HL-60/S4 (cell line): ENCODE measurements around the gene NUF2.
"Not testable (repeated sequence)": the region's sequence is repeated elsewhere in the genome, so short reads cannot be mapped to it uniquely, and the experiment has no call there.

Source experiments
- in situ Hi-C: fragments of 300-500 bp; cut with MboI; formaldehyde crosslinking; loops from 2 replicates; pipeline ENCODE4 v1.14.3; 2022; ENCODE audit warnings: low sequenced_read_pairs

The NUF2 gene

DNA sequence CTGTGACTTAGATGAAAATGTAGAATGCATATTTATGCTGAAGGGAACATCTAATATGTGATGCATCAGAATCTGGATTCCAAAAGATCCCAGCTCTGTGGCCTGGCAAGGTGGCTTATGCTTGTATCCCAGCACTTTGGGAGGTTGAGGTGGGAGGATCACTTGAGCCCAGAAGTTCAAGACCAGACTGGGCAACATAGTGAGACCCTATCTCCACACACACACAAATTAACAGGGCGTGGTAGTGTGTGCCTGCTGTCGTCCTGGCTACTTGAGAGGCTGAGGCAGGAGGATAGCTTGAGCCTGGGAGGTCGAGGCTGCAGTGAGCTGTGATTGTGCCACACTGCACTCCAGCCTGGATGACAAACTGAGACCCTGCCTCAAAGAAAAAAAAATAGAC, 1.6 kb downstream of the NUF2 start:
- in situ Hi-C loops = loop anchor here (25.0 kb wide), 1 partner anchor 436 kb away; no protein-coding TSS in a partner anchor

DNA sequence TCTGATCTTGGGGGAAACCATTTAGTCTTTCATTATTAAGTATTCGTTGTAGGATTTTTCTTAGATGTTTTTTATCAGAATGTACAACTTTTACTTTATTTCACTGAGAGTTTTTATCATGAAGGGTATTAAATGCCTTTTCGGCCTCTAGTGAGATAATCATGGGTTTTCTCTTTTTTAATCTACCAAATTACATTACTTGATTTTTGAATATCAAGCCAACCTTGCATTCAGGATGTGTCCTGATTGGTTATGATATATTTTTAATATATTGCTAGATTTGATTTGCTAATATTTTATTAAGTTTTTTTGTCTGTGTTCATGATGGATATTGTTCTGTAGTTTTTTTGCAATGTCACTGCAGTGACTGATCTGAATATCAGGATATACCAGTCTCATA, 9.4 kb downstream of the NUF2 start:
- in situ Hi-C loops = no loop called here

DNA sequence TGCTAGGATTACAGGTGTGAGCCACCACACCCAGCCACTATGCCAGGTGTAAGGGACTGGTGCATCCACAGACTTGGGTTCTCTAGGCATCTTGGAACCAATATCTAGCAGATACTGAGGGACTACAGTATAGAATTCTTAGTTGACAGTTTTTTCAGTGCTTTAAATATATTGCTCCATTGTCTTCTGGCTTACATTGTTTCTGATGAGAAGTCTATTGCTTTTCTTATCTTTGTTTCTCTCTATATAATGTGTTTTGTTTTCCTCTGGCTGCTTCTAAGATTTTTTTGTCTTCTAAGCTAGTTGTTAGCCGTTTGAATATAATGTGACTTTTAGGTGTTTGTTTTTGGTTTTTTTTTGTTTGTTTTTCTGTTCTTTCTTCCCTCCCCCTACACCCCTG, 13.5 kb downstream of the NUF2 start:
- in situ Hi-C loops = no loop called here

DNA sequence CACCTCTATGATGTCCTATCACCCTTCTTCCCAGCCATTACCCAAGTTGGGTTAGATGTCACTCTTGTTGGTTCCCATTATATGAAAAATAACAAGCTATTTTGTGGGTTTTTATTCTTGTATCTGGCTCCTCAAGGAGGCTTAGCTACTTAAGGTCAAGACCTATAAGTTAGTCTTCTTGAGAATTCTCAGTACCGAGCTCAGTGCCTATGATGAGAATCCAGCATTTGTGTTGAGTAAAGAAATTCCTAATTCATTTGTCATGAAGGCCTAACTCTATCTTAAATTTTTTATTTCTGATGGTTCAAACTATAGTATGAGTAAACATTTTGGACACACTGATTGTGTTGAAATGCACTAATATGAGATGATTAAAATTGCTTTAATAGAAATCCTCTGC, 15.9 kb downstream of the NUF2 start:
- in situ Hi-C loops = no loop called here

DNA sequence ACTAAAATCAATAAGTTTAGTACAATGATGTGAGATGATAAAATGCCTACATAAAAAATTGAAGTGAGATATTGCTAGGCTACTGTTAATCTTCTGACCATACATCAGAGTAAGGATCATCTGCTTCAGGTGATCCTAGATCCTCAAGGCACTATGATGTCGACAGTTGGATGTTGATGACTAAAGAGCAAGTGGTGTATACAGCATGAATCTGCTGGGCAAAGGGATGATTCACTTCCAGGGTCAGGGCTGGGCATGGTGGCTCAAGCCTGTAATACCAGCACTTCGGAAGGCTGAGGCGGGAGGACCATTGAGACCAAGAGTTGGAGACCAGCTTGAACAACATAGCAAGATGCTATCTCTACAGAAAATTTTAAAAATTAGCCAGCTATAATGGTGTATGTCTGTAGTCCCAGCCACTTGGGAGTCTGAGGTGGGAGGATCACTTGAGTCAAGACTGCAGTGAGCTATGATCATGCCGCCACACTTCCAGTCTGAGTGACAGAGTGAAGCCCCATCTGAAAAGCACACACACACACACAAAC, 24.6 kb downstream of the NUF2 start:
- in situ Hi-C loops = no loop called here

DNA sequence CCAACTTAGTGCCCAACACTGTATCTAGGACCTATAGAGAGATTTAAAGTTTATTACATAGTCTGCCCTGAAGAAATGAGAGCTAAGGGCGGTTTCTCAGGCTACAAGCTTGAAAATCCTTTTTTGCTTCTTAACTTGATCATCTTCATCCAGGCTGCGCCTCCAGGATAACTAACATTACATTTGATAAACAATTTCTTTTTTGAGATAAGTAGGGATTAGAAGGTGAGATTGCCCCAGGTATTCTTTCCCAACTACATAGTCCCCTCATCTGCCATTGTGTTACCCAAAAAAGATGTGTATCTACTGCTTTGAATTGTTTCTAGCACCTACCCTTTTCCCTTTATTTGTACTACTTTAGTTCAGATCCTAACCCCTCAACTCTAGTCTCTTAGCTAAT, 25.4 kb downstream of the NUF2 start:
- in situ Hi-C loops = no loop called here

DNA sequence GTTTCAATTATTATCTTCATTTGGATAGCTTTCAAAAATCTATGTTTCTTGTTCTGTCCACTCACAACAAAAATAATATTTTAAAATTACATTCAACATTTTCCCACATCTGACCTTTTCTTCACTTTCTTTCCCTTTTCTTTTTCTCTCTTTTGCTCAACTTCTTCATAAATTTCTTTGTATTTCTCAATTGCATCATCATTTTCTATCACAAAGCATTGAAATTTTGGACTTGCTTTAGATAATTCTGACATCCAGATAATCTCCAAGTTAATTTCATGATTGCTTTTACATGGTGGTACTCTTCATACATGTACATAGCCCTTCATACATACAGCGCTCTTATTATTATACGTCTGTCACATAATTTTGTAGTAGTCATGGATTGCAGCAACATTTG, 30.2 kb downstream of the NUF2 start:
- in situ Hi-C loops = no loop called here

DNA sequence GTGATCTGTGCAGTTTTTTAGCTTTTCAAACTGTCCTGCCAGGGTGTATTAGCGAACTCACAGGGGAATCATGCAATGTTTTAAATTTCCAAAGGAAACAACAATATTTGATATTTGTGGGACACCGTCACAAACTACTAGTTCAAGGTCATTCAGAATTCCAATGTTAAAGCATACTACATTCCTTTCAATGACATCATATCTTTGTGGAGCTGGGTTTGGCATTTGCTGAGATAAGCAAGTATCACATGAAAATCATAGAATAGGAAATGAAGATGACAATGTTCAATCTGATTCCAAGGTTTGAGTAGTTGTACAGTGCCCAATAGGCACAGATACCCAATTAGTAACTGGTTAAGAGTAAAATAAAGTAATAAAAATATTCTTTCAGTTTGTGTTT, 35.6 kb downstream of the NUF2 start:
- in situ Hi-C loops = no loop called here

DNA sequence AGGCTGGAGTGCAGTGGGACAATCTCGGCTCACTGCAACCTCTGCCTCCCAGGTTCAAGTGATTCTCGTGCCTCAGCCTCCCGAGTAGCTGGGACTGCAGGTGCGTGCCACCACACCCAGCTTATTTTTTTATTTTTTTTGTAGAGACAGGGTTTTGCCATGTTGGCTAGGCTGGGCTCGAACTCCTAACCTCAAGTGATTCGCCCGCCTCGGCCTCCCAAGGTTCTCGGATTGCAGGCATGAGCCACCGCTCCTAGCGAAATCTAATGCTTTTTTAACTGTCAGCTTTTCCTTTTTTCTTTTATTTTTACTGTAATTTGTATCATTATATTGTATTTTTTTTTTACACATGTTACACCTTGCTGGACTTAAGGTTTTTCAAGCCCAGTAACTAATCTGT, 36.4 kb downstream of the NUF2 start:
- in situ Hi-C loops = not testable (repeated sequence)

DNA sequence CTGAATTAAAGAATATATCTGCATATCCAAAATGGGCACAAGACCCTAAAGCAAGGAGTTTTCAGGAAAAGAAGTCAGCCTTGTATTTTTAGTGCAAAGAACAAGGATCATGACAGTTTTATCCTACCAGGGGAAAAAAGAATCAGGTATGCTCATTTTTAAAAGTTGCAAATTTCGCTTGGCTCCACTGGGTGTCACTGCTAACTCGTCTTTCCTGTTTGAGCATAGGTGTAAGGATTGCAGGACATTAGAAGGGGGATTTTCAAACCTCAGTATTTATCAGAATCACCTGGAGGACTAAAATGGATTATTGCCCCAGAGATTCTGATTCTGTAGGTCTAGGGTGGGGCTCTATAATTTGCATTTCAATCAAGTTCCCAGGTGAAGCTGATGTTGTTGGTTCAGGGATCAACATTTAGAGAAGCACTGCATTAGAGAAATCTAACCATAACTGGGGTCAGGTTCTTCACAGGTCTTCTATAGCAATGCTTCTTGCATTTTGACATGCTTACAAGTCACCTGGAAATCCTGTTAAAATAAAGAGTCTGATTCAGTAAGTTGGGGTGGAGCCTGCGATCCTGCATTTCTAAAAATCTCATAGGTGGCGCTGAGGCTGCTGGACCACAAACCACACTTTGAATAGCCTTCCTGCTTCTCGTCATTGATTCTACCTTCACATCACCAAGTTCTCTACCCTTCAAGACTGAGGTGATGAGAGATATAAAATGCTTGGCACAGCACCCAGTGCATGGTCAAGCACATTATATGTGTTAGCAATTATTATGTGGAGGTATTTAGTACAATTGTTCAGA, 39.6 kb downstream of the NUF2 start:
- in situ Hi-C loops = no loop called here

DNA sequence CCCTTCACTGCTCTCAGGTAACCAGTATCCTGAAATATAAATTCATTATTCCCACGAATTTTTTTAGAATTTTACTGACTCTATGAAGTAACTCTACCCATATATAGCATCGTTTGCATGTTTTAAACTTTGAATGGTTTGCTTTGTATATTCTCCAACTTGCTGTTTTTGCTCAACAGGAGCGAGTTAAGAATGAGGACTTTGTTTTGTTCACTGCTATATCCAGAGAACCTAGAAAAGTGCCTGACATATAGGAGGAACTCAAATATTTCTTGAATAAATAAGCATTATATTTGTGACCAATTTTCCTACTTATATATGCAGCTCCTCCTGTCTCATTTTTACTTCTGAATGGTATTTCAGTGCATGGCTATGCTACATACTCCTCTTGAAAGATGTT, 43.4 kb downstream of the NUF2 start:
- in situ Hi-C loops = no loop called here

DNA sequence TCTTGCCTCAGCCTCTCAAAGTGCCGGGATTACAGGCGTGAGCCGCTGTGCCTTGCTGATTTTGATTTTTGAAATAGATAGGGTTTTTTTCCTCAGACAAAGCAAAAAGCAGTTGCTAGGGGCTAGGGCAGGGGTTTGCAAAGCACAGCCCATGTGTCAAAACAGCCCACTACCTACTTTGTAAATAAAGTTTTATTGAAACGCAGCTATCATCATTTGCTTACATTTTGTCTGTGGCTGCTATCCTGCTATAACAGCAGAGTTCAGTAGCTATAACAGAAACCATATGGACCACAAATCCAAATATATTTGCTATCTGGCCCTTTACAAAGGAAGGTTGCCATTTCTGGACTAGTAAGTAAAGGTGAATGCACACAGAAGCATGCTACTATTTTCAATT, 44.8 kb downstream of the NUF2 start:
- in situ Hi-C loops = no loop called here

DNA sequence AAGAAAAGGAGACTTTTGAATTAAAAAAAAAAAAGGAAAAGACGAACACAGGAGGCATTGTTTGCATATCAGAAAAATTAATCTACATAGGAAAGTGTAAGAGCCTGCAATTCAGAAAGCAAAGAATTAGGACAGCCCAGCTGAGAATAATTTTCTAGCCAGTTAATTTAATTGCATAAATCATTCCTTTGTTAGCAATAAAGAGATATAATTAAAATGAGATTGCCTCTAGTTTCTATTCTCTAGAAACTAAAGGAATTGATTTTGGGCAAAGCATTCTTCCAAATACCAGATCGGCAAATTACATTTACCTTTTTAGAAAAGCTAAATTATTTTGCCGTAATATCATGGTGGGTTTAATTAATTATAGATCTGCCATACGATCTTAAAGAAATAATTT, 46.0 kb downstream of the NUF2 start:
- in situ Hi-C loops = no loop called here

DNA sequence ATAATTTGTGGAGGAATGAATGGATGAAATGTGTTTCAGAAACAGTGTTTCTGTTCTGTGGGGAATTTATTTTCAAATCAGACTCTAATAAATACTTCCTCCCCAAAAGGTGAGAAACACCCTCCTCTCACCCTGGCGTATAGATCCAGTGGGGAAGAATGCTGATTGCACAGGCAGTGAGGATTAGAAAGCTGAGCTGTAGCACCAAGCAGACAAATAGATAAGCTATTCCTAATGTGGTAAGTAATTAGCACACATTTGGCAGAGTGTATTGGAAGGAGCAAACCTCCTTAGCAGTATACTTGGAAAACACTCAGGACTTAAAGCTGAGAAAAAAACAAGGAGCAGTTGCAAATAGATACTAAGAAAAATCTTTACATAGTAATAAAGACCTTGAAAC, 50.8 kb downstream of the NUF2 start:
- in situ Hi-C loops = no loop called here

DNA sequence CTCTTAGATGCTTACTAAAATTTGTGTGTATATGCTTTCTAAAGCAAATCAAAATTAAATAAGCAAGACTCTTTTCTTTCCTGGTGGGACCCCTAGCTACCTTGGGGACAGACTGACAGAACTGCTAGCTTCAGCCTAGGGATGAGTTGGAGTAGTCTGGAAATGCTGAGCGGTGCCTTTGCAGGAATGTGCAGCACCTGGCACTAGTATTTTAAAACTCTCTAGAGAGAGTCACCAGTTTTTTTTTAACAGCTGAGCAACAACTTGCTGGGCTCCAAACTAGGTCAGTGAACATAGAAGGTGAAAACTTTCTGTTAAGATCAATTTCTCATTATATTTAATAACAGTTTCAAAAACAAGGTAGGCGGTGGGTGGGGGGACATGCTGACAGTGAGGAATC, 56.8 kb downstream of the NUF2 start:
- in situ Hi-C loops = no loop called here

DNA sequence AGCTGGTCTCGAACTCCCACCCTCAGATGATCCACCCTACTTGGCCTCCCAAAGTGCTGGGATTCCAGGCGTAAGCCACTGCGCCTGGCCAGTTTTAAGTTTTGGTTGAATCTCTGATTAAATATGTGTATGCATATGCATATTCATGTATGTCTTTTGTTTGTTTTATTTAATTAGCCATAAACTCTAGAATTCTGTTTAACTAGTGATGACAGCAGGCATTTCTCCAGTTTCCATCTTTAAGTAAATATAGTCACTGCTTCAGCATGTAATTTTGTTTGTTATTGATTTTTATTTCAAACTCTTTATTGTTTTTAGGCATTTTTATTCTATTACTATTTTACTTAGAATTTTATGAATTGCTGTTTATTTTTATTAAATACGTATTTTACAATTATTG, 58.0 kb downstream of the NUF2 start:
- in situ Hi-C loops = no loop called here

DNA sequence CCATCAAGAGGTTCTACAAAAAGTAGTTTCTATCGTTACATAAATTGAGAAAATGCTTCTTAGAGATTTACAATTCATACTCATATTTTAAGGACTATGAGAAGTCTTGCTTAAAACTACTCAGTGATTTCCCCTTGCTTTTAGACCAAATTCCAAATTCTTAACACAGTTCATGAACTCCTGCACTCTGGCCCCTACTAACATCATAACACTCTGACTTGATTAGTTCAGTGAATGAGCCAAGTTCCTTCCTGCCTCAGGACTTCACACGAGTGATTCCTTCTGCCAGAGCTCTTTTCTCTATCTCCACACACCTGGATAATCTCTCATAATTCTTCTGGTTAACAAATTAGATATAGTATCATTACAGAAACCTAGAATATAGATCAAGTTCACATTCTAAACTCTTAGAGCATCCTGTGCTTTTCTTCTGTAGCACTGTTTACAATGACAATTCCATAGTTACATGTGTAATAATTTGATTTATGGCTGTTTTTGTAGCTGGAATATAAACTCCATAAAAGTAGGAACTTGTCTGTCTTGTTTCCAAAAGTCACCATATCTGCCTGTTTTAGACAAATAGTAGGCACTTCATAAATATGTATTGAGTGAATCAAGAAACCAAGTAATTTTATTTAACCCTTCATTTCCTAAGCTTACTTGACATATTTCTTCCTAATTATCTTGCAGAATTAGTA, 59.9 kb downstream of the NUF2 start:
- in situ Hi-C loops = no loop called here

DNA sequence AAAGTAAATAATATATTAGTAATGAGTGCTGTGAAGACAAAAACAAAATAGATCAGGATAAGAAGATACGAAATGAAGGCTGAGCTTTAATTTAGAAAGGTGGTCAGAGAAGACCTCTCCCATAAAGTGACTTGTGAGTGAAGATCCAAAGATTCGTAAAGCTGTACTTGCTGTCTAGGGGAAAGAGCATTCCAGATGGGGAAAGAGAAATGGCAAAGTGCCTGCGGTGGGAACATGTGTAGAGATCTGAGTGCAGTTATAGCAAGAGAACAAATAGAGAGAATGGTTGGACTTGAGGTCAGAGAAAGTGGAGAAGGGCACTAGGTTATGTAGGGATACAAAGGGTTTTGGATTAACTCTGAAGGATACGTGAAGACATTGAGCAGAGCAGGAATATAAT, 60.6 kb downstream of the NUF2 start:
- in situ Hi-C loops = no loop called here

DNA sequence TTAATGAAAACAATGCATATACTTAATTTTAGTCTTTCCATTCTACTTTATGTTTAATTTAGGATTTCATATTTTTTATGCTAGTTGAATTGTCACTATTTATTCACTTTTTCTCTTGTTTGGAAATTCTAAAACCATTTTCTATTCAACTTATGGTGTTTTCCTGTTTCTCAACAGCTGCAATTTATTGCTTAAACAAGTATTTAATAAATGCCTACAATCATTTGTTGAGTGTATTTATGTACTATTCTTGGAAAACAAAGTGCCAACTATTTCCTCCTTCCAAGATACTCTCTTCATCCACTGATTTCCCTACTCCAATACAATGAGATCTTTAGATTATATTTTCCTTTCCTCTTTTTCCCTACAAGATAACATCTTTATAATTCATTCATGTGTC, 65.4 kb downstream of the NUF2 start:
- in situ Hi-C loops = no loop called here

DNA sequence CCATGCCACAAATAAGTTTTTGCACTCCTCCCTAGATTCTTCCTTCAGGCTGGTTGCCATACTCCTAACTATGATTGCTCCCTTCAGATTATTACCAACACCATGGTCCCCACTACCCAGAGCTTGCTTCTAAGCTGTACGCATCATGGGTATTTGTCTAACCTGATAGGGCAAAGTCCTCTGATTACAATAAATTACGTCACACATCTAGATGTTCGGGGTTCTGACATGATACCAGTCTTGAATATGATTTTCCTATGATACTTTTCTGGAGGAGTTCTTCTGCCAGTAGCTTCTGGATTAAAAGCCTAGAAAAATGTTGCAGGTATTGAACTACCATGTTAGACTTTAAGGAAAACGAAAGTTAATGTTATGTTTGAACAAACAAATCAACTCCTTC, 67.2 kb downstream of the NUF2 start:
- in situ Hi-C loops = no loop called here

DNA sequence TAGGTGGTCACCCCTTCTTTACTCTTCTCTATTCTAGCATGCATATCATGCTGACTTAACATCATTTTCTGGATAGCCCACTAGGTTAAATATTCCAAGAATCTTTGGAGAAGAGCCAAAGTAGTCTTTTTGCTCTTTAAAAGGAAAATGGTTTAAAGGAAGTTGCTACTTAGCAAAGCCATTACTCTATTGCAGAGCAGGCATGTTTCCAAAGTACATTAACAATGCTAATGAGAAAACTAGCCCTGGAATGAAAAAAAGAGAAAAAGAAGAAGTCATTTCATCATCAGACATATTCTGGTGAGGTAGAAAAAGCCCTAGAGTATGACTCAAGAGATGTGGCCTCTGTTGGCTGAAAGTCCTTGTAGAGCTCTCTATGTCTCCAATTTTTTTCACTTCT, 74.0 kb downstream of the NUF2 start:
- in situ Hi-C loops = no loop called here

DNA sequence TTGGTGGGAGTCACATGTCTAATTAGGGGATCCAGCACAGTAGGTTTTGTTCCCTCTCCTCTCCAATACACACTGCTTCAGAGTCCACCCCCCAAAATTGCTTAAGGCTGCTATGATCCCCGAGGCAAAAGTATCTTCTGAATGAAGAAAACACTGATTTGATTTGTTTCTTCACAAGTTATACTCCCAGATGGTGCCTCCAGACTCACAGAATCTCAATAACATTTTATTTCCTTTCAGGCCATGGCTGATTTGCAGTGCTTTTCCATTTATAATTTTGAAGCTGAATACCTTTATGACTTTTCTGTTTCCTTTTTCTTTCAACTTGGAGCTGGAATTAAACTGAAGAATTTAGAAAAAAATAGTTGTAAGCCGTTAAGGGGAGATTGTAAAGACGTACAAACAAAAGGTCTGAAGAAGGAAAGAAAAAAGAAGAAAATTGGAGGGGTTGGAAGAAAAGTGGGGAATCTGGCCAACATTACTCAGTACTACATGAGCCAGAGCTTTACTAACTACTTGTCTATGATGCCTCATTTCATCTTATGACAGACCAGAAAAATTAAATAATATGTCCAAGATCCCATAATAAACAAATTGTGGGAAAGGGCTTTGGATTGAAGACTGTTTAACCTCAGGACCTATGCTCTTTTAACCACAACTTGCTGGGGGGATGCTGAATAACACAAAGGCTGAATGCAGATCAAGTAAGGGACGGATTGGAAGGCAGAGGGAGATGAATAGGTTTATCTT, 75.9 kb downstream of the NUF2 start:
- in situ Hi-C loops = no loop called here
